ENCODE data around the gene THOP1. TPM values are rescaled to one million over a fixed set of nuclear protein-coding genes. Genes with fewer than 3 reads are reported as not detected.

THOP1 gene
- polyA plus RNA-seq, 2 of the 4 experiments (the other 2 are of a cell fraction): 43.5 to 90.5 TPM

DNA sequence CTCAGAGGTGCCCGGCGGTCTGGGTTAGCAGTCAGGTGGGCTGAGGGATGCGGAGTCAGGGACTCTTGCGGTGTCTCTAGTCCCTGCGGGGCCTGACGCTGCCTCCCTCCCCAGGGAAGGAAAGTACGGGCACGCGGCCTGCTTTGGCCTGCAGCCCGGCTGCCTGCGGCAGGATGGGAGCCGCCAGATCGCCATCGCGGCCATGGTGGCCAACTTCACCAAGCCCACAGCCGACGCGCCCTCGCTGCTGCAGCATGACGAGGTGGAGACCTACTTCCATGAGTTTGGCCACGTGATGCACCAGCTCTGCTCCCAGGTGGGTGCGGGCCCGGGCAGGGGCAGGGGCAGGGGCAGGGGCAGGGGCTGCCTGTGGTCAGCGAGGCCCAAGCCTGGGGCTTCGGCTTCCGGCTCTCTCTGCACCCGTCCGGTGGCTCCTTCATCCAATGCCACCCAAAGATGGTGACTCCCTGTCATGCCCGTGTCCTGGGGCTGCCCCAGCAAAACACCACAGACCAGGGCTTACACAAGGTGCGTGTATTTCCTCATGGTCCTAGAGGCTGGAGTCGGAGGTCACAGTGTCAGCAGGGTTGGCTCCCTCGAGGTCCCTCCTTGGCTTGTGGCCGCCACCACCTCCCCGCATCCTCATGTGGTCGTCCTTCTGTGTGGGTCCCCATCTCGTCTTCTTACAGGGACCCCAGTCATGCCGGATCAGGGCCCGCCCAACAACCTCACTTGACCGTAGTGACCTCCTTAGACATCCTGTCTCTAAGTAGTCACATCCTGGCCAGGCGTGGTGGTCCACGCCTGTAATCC is 23.0 kb downstream of the THOP1 start:
- POLR2A ChIA-PET: no interaction called here
- no peak overlapping the region for H3K4me3 ChIP-seq
- CTCF ChIA-PET: no interaction called here
- no peaks in the 10 kb centered on the region for H3K9me3 ChIP-seq
- H3K4me2 ChIP-seq: no peak overlapping the region
- H3K27ac ChIP-seq: no peak overlapping the region
- no peak for TF ChIP-seq EHF (CRISPR knock-in tag; IDR thresholded peaks at IDR 0.05)
- no peak for TF ChIP-seq ZC3H11A (IDR thresholded peaks at IDR 0.05)
- no peak for TF ChIP-seq HOXA7 (CRISPR knock-in tag; IDR thresholded peaks at IDR 0.05)
- no peak for TF ChIP-seq HDAC2 (IDR thresholded peaks at IDR 0.05)
- TF ChIP-seq PHF8 (IDR thresholded peaks at IDR 0.05; ENCODE audit: borderline replicate concordance, low read depth): no peak
- TF ChIP-seq NFE2L2 (conservative IDR thresholded peaks at IDR 0.05; ENCODE audit: low read length): no peak
- no peak for TF ChIP-seq KDM1A (IDR thresholded peaks at IDR 0.05; ENCODE audit: low read depth)
- WGBS (ENCODE audit: missing lambda C conversion rate): 88% methylated on average over 3 of the region's 41 CpGs
- ATAC-seq (no peak), DNase-seq (ENCODE audit: low read depth in 1 of 2, low spot score in 1 of 2) (no peak), FAIRE-seq (no peak)
- no peaks in the 10 kb centered on the region for H3K4me1 ChIP-seq

DNA sequence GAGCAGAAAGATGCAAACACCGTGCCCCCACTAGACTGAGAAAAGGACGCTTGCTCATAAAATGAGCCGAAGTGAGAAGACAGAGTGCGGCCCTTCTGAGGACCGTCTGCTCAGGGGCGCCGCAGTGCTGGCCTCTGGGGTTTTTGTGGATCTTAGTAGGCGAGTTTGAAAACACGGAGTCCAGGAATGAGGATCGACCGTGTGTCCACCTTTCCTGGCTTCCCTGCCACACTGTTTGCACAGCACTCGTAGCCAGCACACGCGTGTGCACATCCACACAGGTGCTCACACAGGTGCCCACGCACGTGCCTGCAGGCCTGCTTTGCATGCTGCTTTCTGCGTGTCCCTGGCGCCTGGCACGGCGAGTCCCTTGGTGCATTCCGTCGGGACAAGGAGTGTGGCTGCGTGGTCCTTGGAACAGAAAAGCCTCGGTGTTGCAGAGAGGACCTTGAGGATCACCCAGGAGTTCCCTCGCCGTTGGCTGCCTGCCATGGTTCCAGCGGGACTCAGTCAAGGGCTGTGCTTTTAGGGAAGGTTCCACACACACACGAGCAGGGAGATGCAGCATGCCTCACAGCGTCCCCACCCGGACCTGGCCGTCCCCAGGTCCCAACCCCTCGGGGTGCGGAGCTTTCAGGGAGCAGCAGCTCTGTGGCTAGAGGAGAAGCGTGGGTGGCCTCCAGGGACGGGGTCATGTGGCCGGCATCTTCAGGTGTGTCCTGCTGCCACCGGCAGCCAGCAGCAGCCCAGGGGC is 24.3 kb downstream of the THOP1 start:
- no peak overlapping the region for H3K4me3 ChIP-seq
- no peak overlapping the region for H3K27ac ChIP-seq
- no peaks in the 10 kb centered on the region for H3K4me1 ChIP-seq
- FAIRE-seq (no peak), ATAC-seq (no peak), DNase-seq (ENCODE audit: low read depth in 1 of 2, low spot score in 1 of 2) (no peak)
- POLR2A ChIA-PET: no interaction called here
- WGBS (ENCODE audit: missing lambda C conversion rate): 92% methylated on average over 30 of the region's 37 CpGs
- CTCF ChIA-PET: interaction anchor here (1.4 kb wide), 1 partner anchor 9 kb away, joined by 7 read pairs; no protein-coding TSS in a partner anchor
- H3K4me2 ChIP-seq: no peak overlapping the region
- TF ChIP-seq ZSCAN20 (CRISPR knock-in tag; IDR thresholded peaks at IDR 0.05): no peak
- no peak for TF ChIP-seq RARB (CRISPR knock-in tag; IDR thresholded peaks at IDR 0.05)
- TF ChIP-seq CBX2 (IDR thresholded peaks at IDR 0.05; ENCODE audit: borderline replicate concordance, low read depth): no peak
- TF ChIP-seq RFX5 (IDR thresholded peaks at IDR 0.05): no peak
- TF ChIP-seq HEYL (CRISPR knock-in tag; IDR thresholded peaks at IDR 0.05): no peak
- no peak for TF ChIP-seq KDM1A (IDR thresholded peaks at IDR 0.05; ENCODE audit: low read depth)
- no peak for TF ChIP-seq NR3C1 (IDR thresholded peaks at IDR 0.05)
- TF ChIP-seq CBX8 (IDR thresholded peaks at IDR 0.05): no peak
- TF ChIP-seq, protein P1, sequence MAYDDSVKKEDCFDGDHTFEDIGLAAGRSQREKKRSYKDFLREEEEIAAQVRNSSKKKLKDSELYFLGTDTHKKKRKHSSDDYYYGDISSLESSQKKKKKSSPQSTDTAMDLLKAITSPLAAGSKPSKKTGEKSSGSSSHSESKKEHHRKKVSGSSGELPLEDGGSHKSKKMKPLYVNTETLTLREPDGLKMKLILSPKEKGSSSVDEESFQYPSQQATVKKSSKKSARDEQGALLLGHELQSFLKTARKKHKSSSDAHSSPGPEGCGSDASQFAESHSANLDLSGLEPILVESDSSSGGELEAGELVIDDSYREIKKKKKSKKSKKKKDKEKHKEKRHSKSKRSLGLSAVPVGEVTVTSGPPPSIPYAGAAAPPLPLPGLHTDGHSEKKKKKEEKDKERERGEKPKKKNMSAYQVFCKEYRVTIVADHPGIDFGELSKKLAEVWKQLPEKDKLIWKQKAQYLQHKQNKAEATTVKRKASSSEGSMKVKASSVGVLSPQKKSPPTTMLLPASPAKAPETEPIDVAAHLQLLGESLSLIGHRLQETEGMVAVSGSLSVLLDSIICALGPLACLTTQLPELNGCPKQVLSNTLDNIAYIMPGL (CRISPR knock-in tag; IDR thresholded peaks at IDR 0.05; ENCODE audit: borderline replicate concordance): no peak
- TF ChIP-seq RNF2 (IDR thresholded peaks at IDR 0.05; ENCODE audit: borderline replicate concordance, low read depth): no peak
- TF ChIP-seq POLR2A (IDR thresholded peaks at IDR 0.05; ENCODE audit: low read length): no peak
- H3K9me3 ChIP-seq: no peaks in the 10 kb centered on the region

DNA sequence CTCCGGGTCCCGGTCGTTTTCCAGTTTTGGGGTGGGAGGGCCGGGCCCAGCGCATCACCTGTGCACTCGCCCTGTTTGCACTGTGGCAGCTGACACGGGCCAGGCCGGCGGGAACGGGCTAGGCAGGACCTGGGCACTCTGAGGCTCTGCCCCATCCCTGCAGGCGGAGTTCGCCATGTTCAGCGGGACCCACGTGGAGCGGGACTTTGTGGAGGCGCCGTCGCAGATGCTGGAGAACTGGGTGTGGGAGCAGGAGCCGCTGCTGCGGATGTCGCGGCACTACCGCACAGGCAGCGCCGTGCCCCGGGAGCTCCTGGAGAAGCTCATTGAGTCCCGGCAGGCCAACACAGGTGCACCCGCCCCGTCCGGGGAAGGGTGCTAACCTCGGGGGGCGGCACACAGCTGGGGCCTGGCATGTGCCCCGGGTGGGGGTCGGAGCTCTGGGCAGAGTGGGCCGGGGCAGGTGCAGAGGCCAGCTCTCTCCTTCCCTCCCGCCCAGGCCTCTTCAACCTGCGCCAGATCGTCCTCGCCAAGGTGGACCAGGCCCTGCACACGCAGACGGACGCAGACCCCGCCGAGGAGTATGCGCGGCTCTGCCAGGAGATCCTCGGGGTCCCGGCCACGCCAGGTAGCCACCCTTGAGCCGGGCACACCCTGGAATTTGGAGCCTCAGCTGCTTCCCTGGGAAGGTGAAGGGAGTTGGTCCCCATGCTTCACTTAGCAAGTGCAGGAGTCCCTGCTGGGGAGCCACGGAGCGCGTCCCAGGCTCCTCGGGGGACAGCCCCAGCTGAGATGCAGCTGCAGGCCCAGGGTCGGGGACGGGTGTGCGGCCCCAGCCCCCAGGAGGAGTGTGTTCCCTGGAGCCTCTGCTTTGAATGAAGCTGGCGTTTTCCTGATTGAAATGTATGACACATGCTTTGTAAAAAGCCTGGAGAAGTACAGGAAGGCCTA is 25.1 kb downstream of the THOP1 start:
- Histone ChIP-seq H3K4me1 (no peaks in the 10 kb centered on the region), H3K27ac (no peak overlapping the region), H3K4me2 (no peak overlapping the region), H3K9me3 (no peaks in the 10 kb centered on the region), H3K4me3 (no peak overlapping the region)
- whole genome bisulfite sequencing (ENCODE audit: missing lambda C conversion rate): 100% methylated on average over 7 of the region's 58 CpGs
- FAIRE-seq (no peak), DNase-seq (ENCODE audit: low read depth in 1 of 2, low spot score in 1 of 2) (no peak), ATAC-seq (no peak)
- ChIA-PET CTCF (interaction anchor here (1.2 to 1.4 kb wide), 2 partner anchors 9 to 10 kb away, joined by 3 to 7 read pairs; no protein-coding TSS in a partner anchor), POLR2A (no interaction called here)
- TF ChIP-seq NPAS2 (CRISPR knock-in tag; IDR thresholded peaks at IDR 0.05; ENCODE audit: borderline replicate concordance) (no peak), EHMT2 (IDR thresholded peaks at IDR 0.05; ENCODE audit: low read depth) (no peak)

All from A549 (cell line).